HepG2 (cell line): ENCODE data around the gene RRP9. TPM values are rescaled to one million over a fixed set of nuclear protein-coding genes. Genes with fewer than 3 reads are reported as not detected.

ENCODE experiments used
- CREB1 ChIP-seq, 2 experiments: fragments of 450-650 bp in 1 of 2; IDR thresholded peaks; 2 replicates each; pipeline ENCODE4 v1.6.1; 2016 to 2017; ENCODE audit warnings: control low read depth in 1 of 2, mild to moderate bottlenecking in 1 of 2, missing compliant biosample characterization in 1 of 2, missing genetic modification characterization in 1 of 2
- HCFC1 ChIP-seq: fragments of 150-350 bp; IDR thresholded peaks from 2 replicates; pipeline ENCODE4 v1.6.1; 2014; ENCODE audit warnings: low read depth, low read length
- SP1 ChIP-seq, 2 experiments: fragments of 450-650 bp in 1 of 2; sonication (generic) in 1 of 2; formaldehyde crosslinking in 1 of 2; IDR thresholded peaks; 2 replicates each; pipeline versions ENCODE4 v1.4.0 to v1.6.1; 2016 to 2020; ENCODE audit warnings: missing genetic modification reagents in 1 of 2
- ZNF329 ChIP-seq: sonication (generic); formaldehyde crosslinking; IDR thresholded peaks from 2 replicates; pipeline ENCODE4 v1.9.0; 2021; ENCODE audit warnings: low read depth, mild to moderate bottlenecking, missing genetic modification reagents
- ZNF737 ChIP-seq: sonication (generic); formaldehyde crosslinking; IDR thresholded peaks from 2 replicates; pipeline ENCODE4 v1.5.0; 2020; ENCODE audit warnings: missing genetic modification reagents, mild to moderate bottlenecking, borderline replicate concordance
- ZNF75D ChIP-seq: sonication (generic); formaldehyde crosslinking; IDR thresholded peaks from 2 replicates; pipeline ENCODE4 v1.8.1; 2023; ENCODE audit warnings: missing genetic modification reagents, mild to moderate bottlenecking, borderline replicate concordance
- polyA plus RNA-seq, 8 experiments: library from polyadenylated mRNA; depleted of rRNA in 3 of 8; stranded (reverse) in 7 of 8; unstranded in 1 of 8; fragments of >200 nt; fragmentation: Illumina TruSeq in 4 of 8; extraction: Trizol in 4 of 8; gene quantifications; 2 replicates each; pipeline versions ENCODE4 v1.2.1 to v1.2.3, GENCODE V29; 2011 to 2016; ENCODE audit warnings: low read depth in 4 of 8, missing spikeins in 1 of 8, mixed read lengths in 1 of 8; ENCODE audit not compliant: insufficient read depth in 1 of 8
- total RNA-seq, 5 experiments: library from RNA; depleted of rRNA; stranded (reverse); fragments of >200 nt; fragmentation: Illumina TruSeq; extraction: Trizol; gene quantifications; 2 replicates each; pipeline ENCODE4 v1.2.3, GENCODE V29; 2016; ENCODE audit warnings: low read depth in 1 of 5
- TF ChIP-seq, protein P1 (sequence below): sonication (generic); formaldehyde crosslinking; IDR thresholded peaks from 2 replicates; pipeline ENCODE4 v1.8.1; 2023; ENCODE audit warnings: missing genetic modification reagents, inconsistent platforms, borderline replicate concordance
- TF ChIP-seq, protein P2 (sequence below): sonication (generic); formaldehyde crosslinking; IDR thresholded peaks from one replicate; pipeline ENCODE4 v1.5.1; 2020; ENCODE audit warnings: mild to moderate bottlenecking, missing genetic modification reagents; ENCODE audit errors: not compliant biosample characterization
- TF ChIP-seq, protein P3 (sequence below): sonication (generic); formaldehyde crosslinking; IDR thresholded peaks from 2 replicates; pipeline ENCODE4 v1.5.0; 2020; ENCODE audit warnings: mild to moderate bottlenecking, missing genetic modification reagents
- TF ChIP-seq, protein P4 (sequence below): sonication (generic); formaldehyde crosslinking; IDR thresholded peaks from 2 replicates; pipeline ENCODE4 v1.8.1; 2022; ENCODE audit warnings: mild to moderate bottlenecking, missing genetic modification reagents
- TF ChIP-seq, protein P5 (sequence below): sonication (generic); formaldehyde crosslinking; IDR thresholded peaks from 2 replicates; pipeline ENCODE4 v1.4.0; 2020; ENCODE audit warnings: missing genetic modification reagents

RRP9 gene
- total and polyA plus RNA-seq, 2 of the 13 experiments (the other 11 are each of a cell fraction or from before 2014, with no cell fraction given), result 14.8 to 44.0 TPM

DNA sequence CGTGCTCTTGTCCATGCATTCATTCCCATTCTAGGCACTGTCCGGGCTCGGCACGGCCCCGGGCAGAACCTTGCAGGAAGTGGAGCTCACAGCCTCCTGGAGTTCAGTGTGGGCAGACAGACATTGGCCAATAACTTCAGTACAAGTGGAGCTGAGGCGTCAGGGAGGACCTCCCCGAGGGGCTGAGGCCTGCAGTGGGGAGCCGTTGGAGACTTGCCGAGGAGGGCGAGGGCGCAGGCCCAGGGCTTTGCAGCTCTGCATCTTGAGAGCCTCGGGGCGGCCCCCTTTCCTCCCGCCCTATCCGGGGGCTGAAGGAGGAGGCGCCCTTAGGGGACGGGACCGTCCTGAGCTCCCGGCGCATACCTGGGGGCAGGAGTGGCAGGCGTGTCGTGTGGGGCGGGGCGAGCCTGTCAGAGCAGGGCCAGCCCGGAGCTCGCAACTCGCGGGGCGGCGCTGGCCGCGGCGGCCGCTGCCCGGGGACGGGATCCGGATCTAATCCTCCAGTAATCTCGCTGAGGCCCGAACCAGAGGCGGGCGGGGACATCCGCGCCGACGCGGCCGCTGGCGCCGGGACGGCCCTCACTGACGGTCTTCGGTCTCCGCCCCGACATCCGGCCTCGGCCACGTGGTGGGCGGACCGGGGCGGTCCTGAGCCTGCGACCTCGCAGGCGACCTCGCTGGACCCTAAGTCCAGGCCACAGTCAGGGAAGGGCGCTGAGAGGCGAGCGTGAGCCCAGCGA lies 41.3 kb upstream of the RRP9 start, which contains the start of gene ACY1 (continued):
- TF ChIP-seq, protein P1, sequence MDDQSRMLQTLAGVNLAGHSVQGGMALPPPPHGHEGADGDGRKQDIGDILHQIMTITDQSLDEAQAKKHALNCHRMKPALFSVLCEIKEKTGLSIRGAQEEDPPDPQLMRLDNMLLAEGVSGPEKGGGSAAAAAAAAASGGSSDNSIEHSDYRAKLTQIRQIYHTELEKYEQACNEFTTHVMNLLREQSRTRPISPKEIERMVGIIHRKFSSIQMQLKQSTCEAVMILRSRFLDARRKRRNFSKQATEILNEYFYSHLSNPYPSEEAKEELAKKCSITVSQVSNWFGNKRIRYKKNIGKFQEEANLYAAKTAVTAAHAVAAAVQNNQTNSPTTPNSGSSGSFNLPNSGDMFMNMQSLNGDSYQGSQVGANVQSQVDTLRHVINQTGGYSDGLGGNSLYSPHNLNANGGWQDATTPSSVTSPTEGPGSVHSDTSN (CRISPR knock-in tag), result no peak
- TF ChIP-seq SP1 (IDR thresholded peaks at IDR 0.05) (no peak), SP1 (CRISPR knock-in tag; IDR thresholded peaks at IDR 0.05) (peak; percentile 86), CREB1 (IDR thresholded peaks at IDR 0.05) (peak; percentile 62; the same call in 1 of the 2 replicates), CREB1 (CRISPR knock-in tag; IDR thresholded peaks at IDR 0.05) (no peak), ZNF737 (no peak), HCFC1 (no peak), ZNF329 (CRISPR knock-in tag) (0 out of 2 replicates have a peak, but pooled peaks have one; percentile 27), ZNF75D (CRISPR knock-in tag) (no peak)
- TF ChIP-seq, protein P2, sequence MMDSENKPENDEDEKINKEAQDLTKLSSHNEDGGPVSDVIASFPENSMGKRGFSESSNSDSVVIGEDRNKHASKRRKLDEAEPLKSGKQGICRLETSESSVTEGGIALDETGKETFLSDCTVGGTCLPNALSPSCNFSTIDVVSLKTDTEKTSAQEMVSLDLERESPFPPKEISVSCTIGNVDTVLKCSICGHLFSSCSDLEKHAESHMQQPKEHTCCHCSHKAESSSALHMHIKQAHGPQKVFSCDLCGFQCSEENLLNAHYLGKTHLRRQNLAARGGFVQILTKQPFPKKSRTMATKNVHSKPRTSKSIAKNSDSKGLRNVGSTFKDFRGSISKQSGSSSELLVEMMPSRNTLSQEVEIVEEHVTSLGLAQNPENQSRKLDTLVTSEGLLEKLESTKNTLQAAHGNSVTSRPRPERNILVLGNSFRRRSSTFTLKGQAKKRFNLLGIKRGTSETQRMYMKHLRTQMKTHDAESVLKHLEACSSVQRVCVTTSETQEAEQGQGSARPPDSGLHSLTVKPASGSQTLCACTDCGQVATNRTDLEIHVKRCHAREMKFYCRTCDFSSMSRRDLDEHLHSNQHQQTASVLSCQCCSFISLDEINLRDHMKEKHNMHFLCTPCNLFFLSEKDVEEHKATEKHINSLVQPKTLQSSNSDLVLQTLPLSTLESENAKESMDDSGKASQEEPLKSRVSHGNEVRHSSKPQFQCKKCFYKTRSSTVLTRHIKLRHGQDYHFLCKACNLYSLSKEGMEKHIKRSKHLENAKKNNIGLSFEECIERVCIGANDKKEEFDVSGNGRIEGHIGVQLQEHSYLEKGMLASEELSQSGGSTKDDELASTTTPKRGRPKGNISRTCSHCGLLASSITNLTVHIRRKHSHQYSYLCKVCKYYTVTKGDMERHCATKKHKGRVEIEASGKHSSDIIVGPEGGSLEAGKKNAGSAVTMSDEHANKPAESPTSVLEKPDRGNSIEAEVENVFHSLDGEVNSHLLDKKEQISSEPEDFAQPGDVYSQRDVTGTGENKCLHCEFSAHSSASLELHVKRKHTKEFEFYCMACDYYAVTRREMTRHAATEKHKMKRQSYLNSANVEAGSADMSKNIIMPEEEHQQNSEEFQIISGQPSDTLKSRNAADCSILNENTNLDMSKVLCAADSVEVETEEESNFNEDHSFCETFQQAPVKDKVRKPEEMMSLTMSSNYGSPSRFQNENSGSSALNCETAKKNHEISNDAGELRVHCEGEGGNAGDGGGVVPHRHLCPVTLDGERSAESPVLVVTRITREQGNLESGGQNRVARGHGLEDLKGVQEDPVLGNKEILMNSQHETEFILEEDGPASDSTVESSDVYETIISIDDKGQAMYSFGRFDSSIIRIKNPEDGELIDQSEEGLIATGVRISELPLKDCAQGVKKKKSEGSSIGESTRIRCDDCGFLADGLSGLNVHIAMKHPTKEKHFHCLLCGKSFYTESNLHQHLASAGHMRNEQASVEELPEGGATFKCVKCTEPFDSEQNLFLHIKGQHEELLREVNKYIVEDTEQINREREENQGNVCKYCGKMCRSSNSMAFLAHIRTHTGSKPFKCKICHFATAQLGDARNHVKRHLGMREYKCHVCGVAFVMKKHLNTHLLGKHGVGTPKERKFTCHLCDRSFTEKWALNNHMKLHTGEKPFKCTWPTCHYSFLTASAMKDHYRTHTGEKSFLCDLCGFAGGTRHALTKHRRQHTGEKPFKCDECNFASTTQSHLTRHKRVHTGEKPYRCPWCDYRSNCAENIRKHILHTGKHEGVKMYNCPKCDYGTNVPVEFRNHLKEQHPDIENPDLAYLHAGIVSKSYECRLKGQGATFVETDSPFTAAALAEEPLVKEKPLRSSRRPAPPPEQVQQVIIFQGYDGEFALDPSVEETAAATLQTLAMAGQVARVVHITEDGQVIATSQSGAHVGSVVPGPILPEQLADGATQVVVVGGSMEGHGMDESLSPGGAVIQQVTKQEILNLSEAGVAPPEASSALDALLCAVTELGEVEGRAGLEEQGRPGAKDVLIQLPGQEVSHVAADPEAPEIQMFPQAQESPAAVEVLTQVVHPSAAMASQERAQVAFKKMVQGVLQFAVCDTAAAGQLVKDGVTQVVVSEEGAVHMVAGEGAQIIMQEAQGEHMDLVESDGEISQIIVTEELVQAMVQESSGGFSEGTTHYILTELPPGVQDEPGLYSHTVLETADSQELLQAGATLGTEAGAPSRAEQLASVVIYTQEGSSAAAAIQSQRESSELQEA, result peak; percentile 44
- TF ChIP-seq, protein P3, sequence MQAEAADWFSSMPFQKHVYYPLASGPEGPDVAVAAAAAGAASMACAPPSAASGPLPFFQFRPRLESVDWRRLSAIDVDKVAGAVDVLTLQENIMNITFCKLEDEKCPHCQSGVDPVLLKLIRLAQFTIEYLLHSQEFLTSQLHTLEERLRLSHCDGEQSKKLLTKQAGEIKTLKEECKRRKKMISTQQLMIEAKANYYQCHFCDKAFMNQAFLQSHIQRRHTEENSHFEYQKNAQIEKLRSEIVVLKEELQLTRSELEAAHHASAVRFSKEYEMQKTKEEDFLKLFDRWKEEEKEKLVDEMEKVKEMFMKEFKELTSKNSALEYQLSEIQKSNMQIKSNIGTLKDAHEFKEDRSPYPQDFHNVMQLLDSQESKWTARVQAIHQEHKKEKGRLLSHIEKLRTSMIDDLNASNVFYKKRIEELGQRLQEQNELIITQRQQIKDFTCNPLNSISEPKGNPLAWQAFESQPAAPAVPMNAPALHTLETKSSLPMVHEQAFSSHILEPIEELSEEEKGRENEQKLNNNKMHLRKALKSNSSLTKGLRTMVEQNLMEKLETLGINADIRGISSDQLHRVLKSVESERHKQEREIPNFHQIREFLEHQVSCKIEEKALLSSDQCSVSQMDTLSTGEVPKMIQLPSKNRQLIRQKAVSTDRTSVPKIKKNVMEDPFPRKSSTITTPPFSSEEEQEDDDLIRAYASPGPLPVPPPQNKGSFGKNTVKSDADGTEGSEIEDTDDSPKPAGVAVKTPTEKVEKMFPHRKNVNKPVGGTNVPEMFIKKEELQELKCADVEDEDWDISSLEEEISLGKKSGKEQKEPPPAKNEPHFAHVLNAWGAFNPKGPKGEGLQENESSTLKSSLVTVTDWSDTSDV (CRISPR knock-in tag), result peak; percentile 61; the same call in 1 of the 2 replicates
- TF ChIP-seq, protein P4, sequence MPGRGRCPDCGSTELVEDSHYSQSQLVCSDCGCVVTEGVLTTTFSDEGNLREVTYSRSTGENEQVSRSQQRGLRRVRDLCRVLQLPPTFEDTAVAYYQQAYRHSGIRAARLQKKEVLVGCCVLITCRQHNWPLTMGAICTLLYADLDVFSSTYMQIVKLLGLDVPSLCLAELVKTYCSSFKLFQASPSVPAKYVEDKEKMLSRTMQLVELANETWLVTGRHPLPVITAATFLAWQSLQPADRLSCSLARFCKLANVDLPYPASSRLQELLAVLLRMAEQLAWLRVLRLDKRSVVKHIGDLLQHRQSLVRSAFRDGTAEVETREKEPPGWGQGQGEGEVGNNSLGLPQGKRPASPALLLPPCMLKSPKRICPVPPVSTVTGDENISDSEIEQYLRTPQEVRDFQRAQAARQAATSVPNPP, result no peak; the same call in 1 of the 2 replicates
- TF ChIP-seq, protein P5, sequence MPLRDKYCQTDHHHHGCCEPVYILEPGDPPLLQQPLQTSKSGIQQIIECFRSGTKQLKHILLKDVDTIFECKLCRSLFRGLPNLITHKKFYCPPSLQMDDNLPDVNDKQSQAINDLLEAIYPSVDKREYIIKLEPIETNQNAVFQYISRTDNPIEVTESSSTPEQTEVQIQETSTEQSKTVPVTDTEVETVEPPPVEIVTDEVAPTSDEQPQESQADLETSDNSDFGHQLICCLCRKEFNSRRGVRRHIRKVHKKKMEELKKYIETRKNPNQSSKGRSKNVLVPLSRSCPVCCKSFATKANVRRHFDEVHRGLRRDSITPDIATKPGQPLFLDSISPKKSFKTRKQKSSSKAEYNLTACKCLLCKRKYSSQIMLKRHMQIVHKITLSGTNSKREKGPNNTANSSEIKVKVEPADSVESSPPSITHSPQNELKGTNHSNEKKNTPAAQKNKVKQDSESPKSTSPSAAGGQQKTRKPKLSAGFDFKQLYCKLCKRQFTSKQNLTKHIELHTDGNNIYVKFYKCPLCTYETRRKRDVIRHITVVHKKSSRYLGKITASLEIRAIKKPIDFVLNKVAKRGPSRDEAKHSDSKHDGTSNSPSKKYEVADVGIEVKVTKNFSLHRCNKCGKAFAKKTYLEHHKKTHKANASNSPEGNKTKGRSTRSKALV (CRISPR knock-in tag), result no peak
